Stimulated activated CD8-positive, alpha-beta memory T cell treated with anti-CD3 and anti-CD28 coated beads, Interleukin-7, amount 100 ng/mL, for 48 hours (primary cell): ENCODE measurements around the gene IGFL2.
"Not testable (repeated sequence)": the region's sequence is repeated elsewhere in the genome, so short reads cannot be mapped to it uniquely, and the experiment has no call there.

Experiments used
- DNase-seq, 2 donors: peaks; one replicate each; pipeline ENCODE4 v3.0.0-alpha.2; 2020; ENCODE audit warnings: low read depth in 1 of 2; ENCODE audit errors: extremely low read depth in 1 of 2

The IGFL2 gene

GRCh38 chr19:46186717-46187101 is 38.7 kb downstream of the IGFL2 start:
- DNase-seq = no peak

GRCh38 chr19:46189971-46190888 is 42.2 kb downstream of the IGFL2 start:
- no peak for DNase-seq

- DNase-seq = no peak
These were observed 43.3 kb downstream of the IGFL2 start for GRCh38 chr19:46191356-46191755.

- no peak for DNase-seq
These were observed 43.9 kb downstream of the IGFL2 start for GRCh38 chr19:46191972-46192371.

- DNase-seq = not testable (repeated sequence)
These were observed 44.6 kb downstream of the IGFL2 start for GRCh38 chr19:46192626-46192991.

- DNase-seq = peak in 1 of 2 donors; percentile 31
These were observed 45.1 kb downstream of the IGFL2 start for GRCh38 chr19:46192992-46193650.

GRCh38 chr19:46193678-46194077 is 45.6 kb downstream of the IGFL2 start:
- no peak for DNase-seq

- no peak for DNase-seq
These were observed 47.1 kb downstream of the IGFL2 start for GRCh38 chr19:46195104-46195503.

- DNase-seq = not testable (repeated sequence)
These were observed 47.9 kb downstream of the IGFL2 start for GRCh38 chr19:46195919-46196318.

- no peak for DNase-seq
These were observed 48.5 kb downstream of the IGFL2 start for GRCh38 chr19:46196410-46197124.

GRCh38 chr19:46197314-46198070 is 49.5 kb downstream of the IGFL2 start:
- no peak for DNase-seq

- no peak for DNase-seq
These were observed 50.7 kb downstream of the IGFL2 start for GRCh38 chr19:46198756-46199155.

GRCh38 chr19:46201454-46202310 is 53.6 kb downstream of the IGFL2 start:
- no peak for DNase-seq

GRCh38 chr19:46202426-46202825 is 54.4 kb downstream of the IGFL2 start:
- no peak for DNase-seq

- no peak for DNase-seq
These were observed 55.1 kb downstream of the IGFL2 start for GRCh38 chr19:46202872-46203860.

- no peak for DNase-seq
These were observed 56.0 kb downstream of the IGFL2 start for GRCh38 chr19:46204008-46204407.

GRCh38 chr19:46205183-46205984 is 57.3 kb downstream of the IGFL2 start:
- DNase-seq = no peak

GRCh38 chr19:46206176-46206575 is 58.1 kb downstream of the IGFL2 start:
- no peak for DNase-seq
